MCF 10A (cell line): ENCODE data around the gene FXYD2. TPM values are rescaled to one million over a fixed set of nuclear protein-coding genes. Genes with fewer than 3 reads are reported as not detected.

Experiments used
- BruUV-seq: library from RNA; stranded (reverse); fragments of 400-500 nt; replicated peaks from 2 replicates; lab custom pipeline; 2021; lab: Mats Ljungman, UMichigan
- CTCF ChIA-PET: fragments of 300-600 bp; sonication (Branson Sonifier 250); formaldehyde crosslinking; extraction: SDS; loops from one replicate; lab custom pipeline; 2021; ENCODE audit warnings: antibody characterized with exemption, inconsistent platforms; lab: Yijun Ruan, JAX
- POLR2A ChIA-PET: fragments of 300-600, 350-650 bp; sonication (Branson Sonifier 250); formaldehyde crosslinking; extraction: SDS; loops from one replicate; lab custom pipeline; 2020; ENCODE audit warnings: antibody characterized with exemption, inconsistent platforms; lab: Yijun Ruan, JAX
- DNase-seq: peaks from one replicate; pipeline ENCODE4 v3.0.0-alpha.2; 2018; ENCODE audit not compliant: unreplicated experiment
- H3K27ac Mint-ChIP-seq: one replicate; pipeline ENCODE4 v1.8.0; 2022; ENCODE audit warnings: mild to moderate bottlenecking, low read depth, mixed read lengths; ENCODE audit not compliant: unreplicated experiment
- H3K27me3 Mint-ChIP-seq: one replicate; pipeline ENCODE4 v1.8.0; 2022; ENCODE audit warnings: mixed read lengths; ENCODE audit not compliant: insufficient read depth, unreplicated experiment
- H3K36me3 Mint-ChIP-seq: one replicate; pipeline ENCODE4 v1.8.0; 2022; ENCODE audit warnings: mild to moderate bottlenecking, moderate library complexity, mixed read lengths; ENCODE audit not compliant: insufficient read depth, unreplicated experiment
- H3K4me1 Mint-ChIP-seq: one replicate; pipeline ENCODE4 v1.8.0; 2022; ENCODE audit warnings: mixed read lengths; ENCODE audit not compliant: insufficient read depth, unreplicated experiment
- H3K4me3 Mint-ChIP-seq: one replicate; pipeline ENCODE4 v1.8.0; 2022; ENCODE audit warnings: mild to moderate bottlenecking, moderate library complexity, mixed read lengths; ENCODE audit not compliant: unreplicated experiment
- H3K9me3 Mint-ChIP-seq: one replicate; pipeline ENCODE4 v1.8.0; 2022; ENCODE audit warnings: mixed read lengths; ENCODE audit not compliant: unreplicated experiment
- CTCF ChIP-seq: fragments of 200-600 bp; IDR thresholded peaks from one replicate; pipeline ENCODE4 v1.8.0; 2022; ENCODE audit warnings: antibody characterized with exemption, mild to moderate bottlenecking; ENCODE audit not compliant: unreplicated experiment
- intact Hi-C: fragments of 100-400 bp; cut with micrococcal nuclease; formaldehyde crosslinking; loops from 2 replicates; pipeline ENCODE4 v1.14.1; 2022
- total RNA-seq: library from RNA; stranded (reverse); gene quantifications from 2 replicates; pipeline ENCODE4 v1.2.3, GENCODE V29; 2022

The FXYD2 gene
- total RNA-seq, 1 experiment from 2014 or later: not detected

DNA sequence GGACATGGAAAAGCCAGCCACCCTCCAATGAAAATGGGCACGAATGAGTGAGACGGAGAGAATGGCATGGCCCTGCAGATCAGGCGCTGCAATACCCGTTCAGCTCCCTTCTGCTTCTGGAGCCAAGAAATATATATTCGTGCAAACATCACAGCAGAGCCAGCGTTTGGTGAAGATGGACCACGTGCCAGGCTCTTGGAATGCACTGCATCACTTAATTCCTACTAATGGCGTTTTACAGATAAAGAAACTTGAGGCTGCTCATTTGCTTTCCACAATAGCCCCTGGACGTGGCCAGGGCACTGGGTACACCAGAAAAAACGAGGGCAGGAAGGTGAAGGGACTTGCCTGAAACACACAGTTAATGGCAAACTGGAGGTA lies 1.6 kb upstream of the FXYD2 start:
- ChIA-PET POLR2A (no interaction called here), CTCF (interaction anchor here (0.7 to 2.8 kb wide), 3 partner anchors 10 to 102 kb away, joined by 3 to 12 read pairs (median 6); no protein-coding TSS in a partner anchor)
- no peak for TF ChIP-seq CTCF
- peaks cover 12% of the 10 kb centered on the region for H3K4me1 Mint-ChIP-seq
- H3K27ac Mint-ChIP-seq: no peak overlapping the region
- no TSS peak for BruUV-seq
- peaks cover 14% of the 10 kb centered on the region for H3K27me3 Mint-ChIP-seq
- H3K4me3 Mint-ChIP-seq: no peak overlapping the region
- no peak for DNase-seq
- no peaks in the 10 kb centered on the region for H3K36me3 Mint-ChIP-seq
- H3K9me3 Mint-ChIP-seq: no peaks in the 10 kb centered on the region
- intact Hi-C loops: no loop called here

DNA sequence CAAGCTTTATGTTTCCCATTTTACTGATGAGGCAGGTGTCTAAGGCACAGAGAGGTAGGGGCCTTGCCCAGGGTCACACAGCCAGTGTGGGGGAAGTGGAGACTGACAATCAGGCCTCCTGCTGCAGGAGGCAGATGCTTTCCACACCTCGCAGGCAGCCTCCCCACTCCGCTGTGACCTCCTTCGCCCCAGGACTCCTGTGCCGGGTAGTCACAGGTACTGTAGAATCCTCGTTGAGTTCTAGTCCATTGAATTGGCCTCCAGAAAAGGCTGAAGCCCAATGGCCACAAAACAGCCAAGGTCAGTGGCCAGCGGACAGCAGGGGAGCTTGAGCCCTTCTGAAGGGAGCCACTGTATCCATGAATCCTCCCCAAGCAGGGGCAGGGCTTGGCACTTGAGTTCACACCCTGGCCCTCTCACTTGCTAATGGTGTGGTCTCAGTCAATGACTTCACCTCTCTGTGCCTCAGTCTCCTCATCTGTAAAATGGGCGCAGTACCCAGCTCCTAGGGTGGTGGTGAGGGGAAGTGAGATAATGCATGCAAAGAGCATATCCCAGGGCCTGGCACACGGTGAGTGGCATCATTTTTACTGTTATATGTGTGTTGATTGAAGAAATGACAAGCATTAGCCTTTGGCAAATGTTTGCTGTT lies 1.1 kb upstream of the FXYD2 start:
- POLR2A ChIA-PET: no interaction called here
- H3K9me3 Mint-ChIP-seq: no peaks in the 10 kb centered on the region
- CTCF ChIA-PET: interaction anchor here (0.7 to 2.8 kb wide), 5 partner anchors 10 to 121 kb away, joined by 3 to 12 read pairs (median 9); no protein-coding TSS in a partner anchor
- no peak for TF ChIP-seq CTCF
- no TSS peak for BruUV-seq
- intact Hi-C loops: no loop called here
- DNase-seq: no peak
- no peaks in the 10 kb centered on the region for H3K36me3 Mint-ChIP-seq
- H3K27me3 Mint-ChIP-seq: peaks cover 9% of the 10 kb centered on the region
- peaks cover 12% of the 10 kb centered on the region for H3K4me1 Mint-ChIP-seq
- H3K4me3 Mint-ChIP-seq: no peak overlapping the region
- H3K27ac Mint-ChIP-seq: no peak overlapping the region

DNA sequence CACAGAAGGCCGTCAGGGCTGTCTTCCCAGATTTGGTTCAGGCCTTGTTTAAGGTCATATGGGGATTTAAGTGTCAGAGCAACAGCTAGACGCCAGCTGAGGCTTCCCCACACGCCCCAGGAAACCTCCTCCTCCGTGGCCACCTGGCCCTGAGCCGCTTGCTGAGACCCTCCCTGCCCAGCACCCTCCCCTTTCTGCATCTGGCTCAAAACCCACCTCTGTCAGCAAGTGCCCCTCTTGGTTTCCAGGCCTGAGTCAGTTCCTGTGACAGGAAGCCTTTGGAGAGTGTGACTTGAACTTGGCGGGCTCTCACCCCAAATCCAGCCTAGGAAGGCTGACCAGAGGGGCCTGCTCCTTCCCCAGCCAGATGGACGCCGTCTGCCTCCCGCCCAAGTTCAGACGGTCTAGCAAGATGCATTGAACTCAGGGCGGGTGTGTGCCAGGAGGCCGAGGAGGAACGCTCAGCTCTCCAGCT lies 561 bp downstream of the FXYD2 start:
- POLR2A ChIA-PET: no interaction called here
- H3K4me1 Mint-ChIP-seq: peaks cover 12% of the 10 kb centered on the region
- peak overlapping the region; percentile 69 for H3K27ac Mint-ChIP-seq

More for the DNA sequence above, 561 bp downstream of the FXYD2 start:
- Mint-ChIP-seq H3K36me3 (no peaks in the 10 kb centered on the region), H3K27me3 (no peaks in the 10 kb centered on the region), H3K9me3 (no peaks in the 10 kb centered on the region), H3K4me3 (no peak overlapping the region)
- DNase-seq: no peak
- no TSS peak for BruUV-seq
- no peak for TF ChIP-seq CTCF
- CTCF ChIA-PET: interaction anchor here (1.2 to 4.3 kb wide), 8 partner anchors 8 to 398 kb away, joined by 4 to 31 read pairs (median 8); no protein-coding TSS in a partner anchor
- intact Hi-C loops: no loop called here
